Kidney (tissue), 14 donors: Measurements from ENCODE around the gene SP5. TPM values are rescaled to one million over a fixed set of nuclear protein-coding genes. Genes with fewer than 3 reads are reported as not detected.

Source experiments
- DNase-seq, 5 donors: peaks; one replicate each; pipeline ENCODE4 v3.0.0-alpha.2; 2013 to 2020
- FAIRE-seq: peaks from 2 replicates; lab custom pipeline; 2012; peaks lifted over from hg19 to GRCh38; lab: Jason Lieb, UNC
- H3K27ac ChIP-seq, 2 donors: one replicate each; pipeline ENCODE4 v1.7.0; 2013; ENCODE audit warnings: low read depth in 2 of 2, low read length in 2 of 2, inconsistent platforms in 1 of 2
- H3K27me3 ChIP-seq: one replicate; pipeline ENCODE4 v1.7.1; 2013; ENCODE audit warnings: low read length, inconsistent platforms; ENCODE audit not compliant: control insufficient read depth, insufficient read depth
- H3K36me3 ChIP-seq, 3 donors: one replicate each; pipeline versions ENCODE4 v1.7.0 to v1.7.1; 2013; ENCODE audit warnings: low read length in 3 of 3, control low read depth in 1 of 3, inconsistent platforms in 1 of 3; ENCODE audit not compliant: insufficient read depth in 3 of 3, control insufficient read depth in 2 of 3
- H3K4me1 ChIP-seq, 3 donors: one replicate each; pipeline versions ENCODE4 v1.7.0 to v1.7.1; 2013; ENCODE audit warnings: low read length in 3 of 3, inconsistent platforms in 1 of 3, low read depth in 1 of 3; ENCODE audit not compliant: control insufficient read depth in 2 of 3, insufficient read depth in 2 of 3
- H3K4me3 ChIP-seq, 3 donors: one replicate each; pipeline versions ENCODE4 v1.7.0 to v1.8.1; 2013; ENCODE audit warnings: low read length in 3 of 3, control low read depth in 1 of 3, inconsistent platforms in 1 of 3
- H3K9ac ChIP-seq, 3 donors: one replicate each; pipeline versions ENCODE4 v1.7.0 to v1.7.1; 2013; ENCODE audit warnings: low read length in 3 of 3, control low read depth in 1 of 3, inconsistent platforms in 1 of 3
- H3K9me3 ChIP-seq, 3 donors: one replicate each; pipeline versions ENCODE4 v1.7.0 to v1.7.1; 2013; ENCODE audit warnings: low read length in 3 of 3, control low read depth in 1 of 3, inconsistent platforms in 1 of 3; ENCODE audit not compliant: control insufficient read depth in 2 of 3, insufficient read depth in 1 of 3
- CTCF ChIP-seq: IDR thresholded peaks from 3 replicates; pipeline ENCODE4 v1.5.1; 2012; ENCODE audit warnings: mild to moderate bottlenecking, moderate library complexity, borderline replicate concordance; ENCODE audit not compliant: insufficient read depth; ENCODE audit errors: extremely low read depth
- intact Hi-C: fragments of 100-400 bp; cut with DNase I; formaldehyde crosslinking; loops from one replicate; pipeline ENCODE4 v1.11.1; 2022
- polyA plus RNA-seq: library from polyadenylated mRNA; stranded (reverse); fragments of 350-450 nt; fragmentation: Illumina TruSeq; extraction: RNeasy Lipid Tissue Mini Kit (QIAGEN cat#74804); gene quantifications from one replicate; pipeline ENCODE4 v1.2.3, GENCODE V29; 2014; ENCODE audit warnings: low read depth, low replicate concordance; ENCODE audit not compliant: insufficient read depth
- total RNA-seq: library from RNA; stranded (reverse); fragmentation: NEBNext Ultra II Directional; extraction: Animal tissue kit (Norgen Biotek cat#: 25700); gene quantifications from one replicate; pipeline ENCODE4 v1.2.1, GENCODE V29; 2021
- donor health status: control.
- donor health status: control.
- donor health status: control.
- donor health status: control.
- donor health status: control.
- donor health status: DM: yes; HTN: yes; CAD: no.
- donor health status: Normal renal cell carcinoma (clear cell type).

Gene SP5
- total and polyA plus RNA-seq, 2 donors from 2014 or later, result 0.25 to 1.6 TPM

- Histone ChIP-seq H3K4me1 (no peaks in the 10 kb centered on the region), H3K4me3 (no peak overlapping the region), H3K27ac (no peak overlapping the region), H3K36me3 (no peaks in the 10 kb centered on the region), H3K9me3 (no peaks in the 10 kb centered on the region), H3K27me3 (no peaks in the 10 kb centered on the region), H3K9ac (no peak overlapping the region)
- no peak for FAIRE-seq
- no peak for TF ChIP-seq CTCF
- intact Hi-C loops, result no loop called here
- DNase-seq, result no peak
Observed at GRCh38 chr2:170737406-170737805, 22.3 kb downstream of the SP5 start.

GRCh38 chr2:170737821-170738220, 22.7 kb downstream of the SP5 start:
- no peak for FAIRE-seq

GRCh38 chr2:170739048-170739447, 23.9 kb downstream of the SP5 start:
- DNase-seq (peak in 1 of 5 donors; percentile 49), FAIRE-seq (no peak)
- Histone ChIP-seq H3K9ac (no peak overlapping the region), H3K36me3 (no peaks in the 10 kb centered on the region), H3K4me1 (no peaks in the 10 kb centered on the region), H3K9me3 (no peaks in the 10 kb centered on the region), H3K27ac (no peak overlapping the region), H3K4me3 (no peak overlapping the region), H3K27me3 (no peaks in the 10 kb centered on the region)
- intact Hi-C loops, result no loop called here
- no peak for TF ChIP-seq CTCF

More at GRCh38 chr2:170737821-170738220, 22.7 kb downstream of the SP5 start:
- DNase-seq, result no peak
- no peak overlapping the region for H3K27ac ChIP-seq
- intact Hi-C loops, result no loop called here
- no peak overlapping the region for H3K9ac ChIP-seq
- no peaks in the 10 kb centered on the region for H3K36me3 ChIP-seq
- no peaks in the 10 kb centered on the region for H3K27me3 ChIP-seq
- no peaks in the 10 kb centered on the region for H3K4me1 ChIP-seq
- no peak for TF ChIP-seq CTCF
- H3K4me3 ChIP-seq, result no peak overlapping the region
- no peaks in the 10 kb centered on the region for H3K9me3 ChIP-seq

- Histone ChIP-seq H3K4me3 (no peak overlapping the region), H3K9ac (no peak overlapping the region), H3K27ac (no peak overlapping the region), H3K36me3 (no peaks in the 10 kb centered on the region), H3K9me3 (no peaks in the 10 kb centered on the region), H3K4me1 (no peaks in the 10 kb centered on the region), H3K27me3 (no peaks in the 10 kb centered on the region)
- TF ChIP-seq CTCF, result no peak
- intact Hi-C loops, result no loop called here
- DNase-seq (no peak), FAIRE-seq (no peak)
Observed at GRCh38 chr2:170739507-170740046, 24.4 kb downstream of the SP5 start.
